ENCODE measurements around the gene KREMEN1. TPM values are rescaled to one million over a fixed set of nuclear protein-coding genes. Genes with fewer than 3 reads are reported as not detected.

The KREMEN1 gene
- total RNA-seq, 2 donors from 2014 or later: 20.2 to 20.7 TPM

DNA sequence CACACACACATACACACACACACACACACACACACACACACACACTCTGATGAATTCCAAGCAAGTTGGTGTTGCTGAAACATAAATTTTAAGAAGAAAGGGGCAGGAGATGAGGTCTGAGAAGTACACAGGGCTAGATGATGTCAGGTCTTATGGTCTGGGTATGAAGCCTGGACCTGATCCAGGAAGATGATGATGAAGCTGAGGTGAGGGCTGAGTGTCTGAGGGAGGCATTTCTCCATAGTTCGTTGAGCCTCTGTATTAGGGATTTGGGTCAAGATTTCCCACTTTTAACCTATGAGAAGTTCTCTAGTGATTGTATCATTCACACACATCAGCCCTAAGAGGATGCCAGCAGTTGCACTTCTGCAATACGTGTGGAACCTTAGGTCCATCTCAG is 32.6 kb downstream of the KREMEN1 start:
- intact Hi-C loops (cut with DNase I): no loop called here
- no peaks in the 10 kb centered on the region for H3K36me3 ChIP-seq

DNA sequence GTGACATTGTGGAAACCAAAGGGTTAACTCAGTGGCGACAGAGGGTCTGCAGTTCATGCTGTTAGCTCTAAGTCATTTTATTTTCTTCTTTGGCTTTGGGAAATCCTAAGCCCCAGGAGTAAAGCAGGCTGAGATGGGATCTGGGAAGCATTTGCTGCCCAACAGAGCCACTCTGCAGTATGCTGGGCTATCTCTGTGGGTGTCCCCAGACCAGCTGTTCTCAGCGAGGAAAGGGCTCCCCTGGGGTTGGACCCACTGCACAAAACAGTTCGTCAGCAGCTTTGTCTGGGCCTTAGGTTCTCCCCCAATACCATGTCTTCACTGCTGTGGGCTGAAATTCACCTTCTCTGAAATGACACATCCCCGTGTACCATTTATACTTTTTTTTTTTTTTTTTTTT is 34.0 kb downstream of the KREMEN1 start:
- no peaks in the 10 kb centered on the region for H3K9me3 ChIP-seq
- no peaks in the 10 kb centered on the region for H3K36me3 ChIP-seq
- intact Hi-C loops (cut with DNase I): no loop called here
- H3K4me1 ChIP-seq: no peaks in the 10 kb centered on the region
- DNase-seq: no peak
- no peak overlapping the region for H3K9ac ChIP-seq (ENCODE audit: low read depth in 2 of 2, low read length in 2 of 2)
- H3K27ac ChIP-seq: no peak overlapping the region
- no peak overlapping the region for H3K4me3 ChIP-seq
- TF ChIP-seq, protein P1, sequence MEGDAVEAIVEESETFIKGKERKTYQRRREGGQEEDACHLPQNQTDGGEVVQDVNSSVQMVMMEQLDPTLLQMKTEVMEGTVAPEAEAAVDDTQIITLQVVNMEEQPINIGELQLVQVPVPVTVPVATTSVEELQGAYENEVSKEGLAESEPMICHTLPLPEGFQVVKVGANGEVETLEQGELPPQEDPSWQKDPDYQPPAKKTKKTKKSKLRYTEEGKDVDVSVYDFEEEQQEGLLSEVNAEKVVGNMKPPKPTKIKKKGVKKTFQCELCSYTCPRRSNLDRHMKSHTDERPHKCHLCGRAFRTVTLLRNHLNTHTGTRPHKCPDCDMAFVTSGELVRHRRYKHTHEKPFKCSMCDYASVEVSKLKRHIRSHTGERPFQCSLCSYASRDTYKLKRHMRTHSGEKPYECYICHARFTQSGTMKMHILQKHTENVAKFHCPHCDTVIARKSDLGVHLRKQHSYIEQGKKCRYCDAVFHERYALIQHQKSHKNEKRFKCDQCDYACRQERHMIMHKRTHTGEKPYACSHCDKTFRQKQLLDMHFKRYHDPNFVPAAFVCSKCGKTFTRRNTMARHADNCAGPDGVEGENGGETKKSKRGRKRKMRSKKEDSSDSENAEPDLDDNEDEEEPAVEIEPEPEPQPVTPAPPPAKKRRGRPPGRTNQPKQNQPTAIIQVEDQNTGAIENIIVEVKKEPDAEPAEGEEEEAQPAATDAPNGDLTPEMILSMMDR (IDR thresholded peaks at IDR 0.05): no peak
- H3K27me3 ChIP-seq: no peaks in the 10 kb centered on the region

More for the DNA sequence above, 32.6 kb downstream of the KREMEN1 start:
- Histone ChIP-seq H3K9me3 (no peaks in the 10 kb centered on the region), H3K9ac (ENCODE audit: low read depth in 2 of 2, low read length in 2 of 2) (no peak overlapping the region), H3K4me3 (no peak overlapping the region), H3K27ac (no peak overlapping the region), H3K4me1 (no peaks in the 10 kb centered on the region), H3K27me3 (no peaks in the 10 kb centered on the region)
- DNase-seq: no peak
- TF ChIP-seq, protein P1 (IDR thresholded peaks at IDR 0.05): no peak

DNA sequence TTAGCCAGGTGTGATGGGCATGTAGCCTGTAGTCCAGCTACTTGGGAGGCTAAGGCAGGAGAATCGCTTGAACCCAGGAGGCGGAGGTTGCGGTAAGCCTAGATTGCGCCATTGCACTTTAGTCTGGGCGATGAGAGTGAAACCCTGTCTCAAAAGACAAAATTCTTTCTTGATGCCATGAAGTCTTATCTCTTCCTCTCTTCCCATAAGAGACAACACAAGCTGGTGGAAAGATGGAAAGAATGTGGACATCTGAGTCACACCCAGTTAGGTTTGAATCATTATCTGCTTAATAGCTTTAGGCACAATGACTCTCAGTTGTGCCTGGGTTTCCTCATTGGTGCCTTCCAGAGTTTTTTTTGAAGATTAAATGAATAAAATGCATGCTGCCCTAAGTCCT is 35.3 kb downstream of the KREMEN1 start:
- no peaks in the 10 kb centered on the region for H3K9me3 ChIP-seq
- no peaks in the 10 kb centered on the region for H3K27me3 ChIP-seq
- no peaks in the 10 kb centered on the region for H3K36me3 ChIP-seq
- intact Hi-C loops (cut with DNase I): no loop called here
- no peak overlapping the region for H3K27ac ChIP-seq
- H3K4me3 ChIP-seq: no peak overlapping the region
- H3K4me1 ChIP-seq: no peaks in the 10 kb centered on the region
- no peak for DNase-seq
- TF ChIP-seq, protein P1 (IDR thresholded peaks at IDR 0.05): no peak
- no peak overlapping the region for H3K9ac ChIP-seq (ENCODE audit: low read depth in 2 of 2, low read length in 2 of 2)

DNA sequence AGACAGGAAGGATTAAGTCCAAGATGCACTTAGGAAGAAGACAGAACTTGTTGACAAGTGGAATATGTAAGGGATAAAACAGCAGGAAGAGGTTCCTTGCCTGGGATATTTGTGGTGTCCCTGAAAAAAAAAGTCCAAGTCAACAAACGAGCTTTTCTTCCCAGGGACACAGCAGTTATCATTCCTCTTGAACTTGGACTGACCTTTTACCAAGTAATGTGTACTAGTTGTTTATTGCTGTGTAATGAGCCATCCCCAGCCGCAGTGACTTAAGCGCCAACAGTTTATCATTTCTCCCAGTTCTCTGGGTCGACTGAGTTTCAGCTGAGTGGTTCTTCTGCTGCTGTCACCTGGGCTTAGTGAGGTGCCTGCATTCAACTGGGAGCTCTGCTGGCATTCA is 37.0 kb downstream of the KREMEN1 start:
- no peaks in the 10 kb centered on the region for H3K36me3 ChIP-seq
- no peaks in the 10 kb centered on the region for H3K4me1 ChIP-seq
- no peak overlapping the region for H3K27ac ChIP-seq
- H3K9ac ChIP-seq (ENCODE audit: low read depth in 2 of 2, low read length in 2 of 2): no peak overlapping the region
- no peak overlapping the region for H3K4me3 ChIP-seq
- intact Hi-C loops (cut with DNase I): no loop called here
- no peaks in the 10 kb centered on the region for H3K27me3 ChIP-seq
- no peak for DNase-seq
- H3K9me3 ChIP-seq: no peaks in the 10 kb centered on the region
- TF ChIP-seq, protein P1 (IDR thresholded peaks at IDR 0.05): no peak

DNA sequence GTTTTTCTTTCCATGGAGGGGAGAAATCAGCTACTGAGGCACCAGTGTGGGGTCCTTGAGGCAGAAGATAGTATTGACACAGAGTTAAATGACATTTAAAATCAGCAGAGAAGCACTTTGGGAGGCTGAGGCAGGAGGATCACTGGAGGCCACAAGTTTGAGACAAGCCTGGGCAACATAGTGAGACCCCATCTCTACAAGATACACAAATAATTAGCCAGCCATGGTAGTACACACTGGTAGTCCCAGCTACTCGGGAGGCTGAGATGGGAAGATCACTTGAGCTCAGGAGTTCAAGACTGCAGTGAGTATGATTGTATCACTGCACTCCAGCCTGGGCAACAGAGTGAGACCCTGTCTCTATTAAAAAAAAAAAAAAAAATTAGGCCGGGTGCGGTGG is 38.1 kb downstream of the KREMEN1 start:
- TF ChIP-seq, protein P1 (IDR thresholded peaks at IDR 0.05): no peak
- DNase-seq: no peak
- Histone ChIP-seq H3K27me3 (no peaks in the 10 kb centered on the region), H3K9ac (ENCODE audit: low read depth in 2 of 2, low read length in 2 of 2) (no peak overlapping the region), H3K36me3 (no peaks in the 10 kb centered on the region), H3K4me3 (no peak overlapping the region), H3K4me1 (no peaks in the 10 kb centered on the region), H3K27ac (no peak overlapping the region), H3K9me3 (no peaks in the 10 kb centered on the region)
- intact Hi-C loops (cut with DNase I): no loop called here

DNA sequence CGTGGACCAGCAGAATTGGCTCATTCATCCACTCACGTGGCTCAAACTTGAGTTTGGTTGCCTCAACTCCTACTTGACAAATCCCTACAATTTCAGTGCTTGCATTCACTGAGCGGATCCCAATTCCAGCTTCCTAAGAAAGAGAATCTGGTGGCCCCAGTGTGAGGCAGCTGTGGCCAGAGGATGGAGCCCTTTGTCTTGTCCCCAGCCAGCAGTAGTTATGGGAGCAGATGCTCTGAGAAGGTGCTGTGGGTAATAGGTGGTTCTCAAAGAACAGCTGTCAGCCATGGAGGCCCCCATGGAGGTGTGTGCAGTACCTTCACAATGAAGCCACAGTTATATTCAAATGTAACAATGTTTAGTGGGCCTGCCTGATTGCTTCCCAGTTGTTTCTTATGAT is 39.3 kb downstream of the KREMEN1 start:
- TF ChIP-seq, protein P1 (IDR thresholded peaks at IDR 0.05): no peak
- H3K36me3 ChIP-seq: no peaks in the 10 kb centered on the region
- no peak for DNase-seq
- H3K9me3 ChIP-seq: no peaks in the 10 kb centered on the region
- no peaks in the 10 kb centered on the region for H3K4me1 ChIP-seq
- no peak overlapping the region for H3K27ac ChIP-seq
- H3K27me3 ChIP-seq: no peaks in the 10 kb centered on the region
- H3K4me3 ChIP-seq: no peak overlapping the region
- no peak overlapping the region for H3K9ac ChIP-seq (ENCODE audit: low read depth in 2 of 2, low read length in 2 of 2)
- intact Hi-C loops (cut with DNase I): no loop called here
